ENCODE results near the gene CDH13.

Gene CDH13

GRCh38 chr16:82628711-82629110, 1.9 kb downstream of the CDH13 start:
- no peak for DNase-seq

DNA sequence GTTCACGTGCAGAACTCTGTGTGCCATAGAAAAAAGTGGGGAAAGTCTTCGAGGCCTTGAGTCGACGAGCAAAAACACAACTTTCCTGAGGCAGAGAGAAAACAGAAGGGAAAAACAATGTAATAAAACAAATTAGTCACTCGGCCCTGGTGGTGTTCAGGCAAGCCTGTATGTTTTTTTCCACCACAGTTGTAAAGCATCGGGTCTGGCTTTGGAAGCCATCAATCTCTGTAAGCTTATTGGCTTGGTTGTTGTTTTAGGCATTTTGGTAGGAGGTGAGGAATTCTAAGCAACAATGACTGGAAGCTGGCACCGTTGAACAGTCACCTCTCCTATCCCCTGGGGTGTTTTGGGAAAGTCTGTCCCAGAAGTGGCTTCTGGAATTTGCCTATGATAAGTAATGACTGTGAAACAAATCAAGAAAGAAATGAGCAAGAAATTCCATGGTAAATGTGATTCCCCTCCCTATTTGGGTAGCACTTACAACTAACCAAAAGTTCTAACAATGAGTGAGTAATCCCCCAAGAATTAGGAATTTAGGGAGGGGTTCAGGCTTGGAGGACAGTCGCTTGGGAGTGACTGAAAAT, 2.8 kb downstream of the CDH13 start:
- DNase-seq = no peak

DNA sequence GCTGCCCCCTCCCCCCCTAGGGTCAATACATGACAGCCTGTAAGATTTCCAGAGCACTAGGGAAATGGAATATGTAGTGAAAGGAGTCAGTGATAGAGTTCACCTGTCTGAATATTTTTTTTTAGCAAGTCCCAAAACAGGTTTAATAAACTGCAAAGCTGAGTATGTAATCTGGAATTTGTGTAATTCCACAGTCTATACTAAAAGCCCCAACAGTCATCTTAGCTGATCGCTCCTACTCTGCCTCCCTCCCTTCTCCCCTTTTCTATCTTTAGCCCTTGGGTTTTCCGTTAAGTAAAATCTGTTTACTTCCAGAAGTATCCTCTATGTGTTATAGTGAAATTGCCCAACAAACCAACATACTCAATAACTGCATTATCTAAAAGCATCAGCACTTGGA, 3.5 kb downstream of the CDH13 start:
- DNase-seq = no peak

- DNase-seq = peak in 1 of 3 experiments; percentile 26
These were observed 3.9 kb downstream of the CDH13 start for GRCh38 chr16:82630688-82631087.

DNA sequence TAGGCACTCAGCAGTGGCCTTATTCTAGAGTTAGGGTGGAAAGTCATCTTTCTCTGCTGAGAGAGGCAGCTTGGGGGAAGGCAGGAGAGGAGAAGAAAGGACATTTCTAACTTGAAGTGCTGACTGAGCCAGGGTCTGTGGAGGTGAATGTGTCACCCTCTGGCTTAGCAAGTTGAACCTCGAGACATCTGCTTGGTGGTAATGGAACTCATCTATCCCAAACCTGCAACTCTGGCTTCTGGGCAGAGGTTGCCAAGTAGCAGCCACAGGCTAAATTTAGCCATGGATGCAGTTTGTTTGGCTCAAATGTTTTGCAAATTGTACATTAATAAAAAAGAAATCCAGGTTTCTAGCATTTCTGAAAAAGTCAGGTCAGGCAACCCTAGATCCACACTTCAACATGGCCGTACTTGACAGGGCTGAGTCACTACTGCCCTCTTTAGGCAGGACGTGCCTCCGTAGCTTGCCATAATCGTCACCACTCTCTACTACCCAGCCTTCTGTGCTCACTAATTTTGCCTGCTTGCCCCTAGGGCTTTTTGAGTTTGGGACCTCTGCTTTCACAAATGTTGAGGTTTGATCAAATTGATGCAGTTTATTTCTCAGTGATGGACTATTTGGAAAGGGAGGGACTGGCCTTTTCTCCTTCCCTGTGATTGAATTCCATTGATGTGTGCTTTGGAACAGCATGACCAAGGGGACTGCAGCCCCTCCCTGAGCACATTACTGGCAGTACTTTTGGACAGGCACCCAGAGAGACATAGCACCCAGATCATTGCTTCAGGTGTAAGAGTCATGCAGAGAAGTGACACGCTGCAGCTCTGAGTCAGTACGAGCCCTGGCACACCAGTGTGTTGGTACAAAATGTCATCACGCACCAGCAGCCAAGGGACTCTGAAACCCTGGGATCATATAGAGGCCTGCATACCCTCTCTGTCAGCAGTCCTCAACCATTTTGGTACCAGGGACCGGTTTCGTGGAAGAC, 5.2 kb downstream of the CDH13 start:
- peak in 1 of 3 experiments; percentile 0 for DNase-seq

DNA sequence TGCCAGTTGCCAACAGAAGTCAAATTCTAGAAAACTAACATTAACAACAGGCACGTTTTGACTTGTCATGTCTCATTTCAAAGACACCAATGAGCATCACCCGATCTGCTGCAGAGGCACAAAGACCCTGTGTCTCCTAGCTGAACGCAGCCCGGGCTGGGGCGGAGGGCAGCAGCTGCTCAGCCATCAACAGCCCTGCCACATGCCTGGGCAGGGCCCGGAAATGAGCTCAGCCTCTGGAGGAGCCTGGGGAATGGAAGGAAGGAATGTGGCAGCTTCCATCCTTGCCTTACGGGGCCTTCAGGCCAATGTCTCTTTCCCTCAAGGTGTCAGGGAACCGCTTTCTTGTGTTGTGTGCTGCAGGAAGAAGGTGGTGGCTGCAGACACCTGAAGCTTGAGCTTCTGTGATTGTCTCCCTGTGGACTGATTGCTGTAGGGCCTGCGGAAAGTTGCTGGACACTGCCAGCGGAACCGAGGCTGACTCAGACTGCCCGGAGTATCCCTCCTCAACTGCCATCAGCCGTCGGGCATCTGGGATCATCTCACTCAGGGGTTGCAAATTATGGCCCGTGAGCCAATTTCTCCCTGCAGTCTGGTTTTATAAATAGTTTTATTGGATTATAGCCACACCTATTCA, 7.3 kb downstream of the CDH13 start:
- peak in 2 of 3 experiments; percentile 38 to 50 for DNase-seq

GRCh38 chr16:82634955-82635610, 8.3 kb downstream of the CDH13 start:
- DNase-seq = no peak

DNA sequence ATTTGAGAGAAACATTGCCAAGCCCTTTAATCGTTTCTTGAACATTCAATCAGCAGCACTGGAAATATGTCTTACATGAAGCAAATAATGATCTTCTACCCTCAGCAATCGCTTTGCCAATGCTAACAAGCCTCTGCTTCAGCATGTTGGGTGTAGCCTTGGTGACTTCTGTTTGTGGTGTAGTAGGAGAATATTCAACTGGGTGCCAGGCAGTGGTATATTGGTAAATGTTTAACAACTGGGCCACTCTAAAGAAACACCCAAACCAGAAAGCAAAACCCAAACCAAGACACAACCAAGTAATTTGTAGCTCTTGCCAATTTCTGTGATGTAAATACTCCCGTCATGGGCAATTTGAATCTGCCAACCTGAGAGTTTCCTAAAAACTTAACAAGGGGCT, 9.7 kb downstream of the CDH13 start:
- no peak for DNase-seq

DNA sequence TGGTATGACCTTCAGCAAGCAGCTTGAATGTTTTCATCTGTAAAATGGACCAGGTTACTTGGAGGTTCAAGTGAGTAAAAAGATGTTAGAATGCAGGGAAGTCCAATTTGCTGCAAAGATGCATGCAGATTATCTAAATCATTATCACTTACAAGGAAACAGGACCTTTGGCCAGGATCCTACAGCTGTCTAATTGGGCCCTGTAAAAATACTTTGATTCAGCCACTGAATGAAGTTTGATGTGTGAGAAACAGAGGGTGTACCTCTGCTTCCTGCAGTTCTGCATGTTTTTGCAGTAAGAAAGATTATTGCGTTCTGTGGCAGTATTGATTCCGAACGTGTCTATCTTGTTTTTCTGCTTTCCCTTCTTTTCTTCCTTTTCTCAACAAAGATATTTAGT, 10.2 kb downstream of the CDH13 start:
- DNase-seq = no peak

GRCh38 chr16:82638095-82638798, 11.5 kb downstream of the CDH13 start:
- no peak for DNase-seq

- DNase-seq = no peak
These were observed 12.5 kb downstream of the CDH13 start for GRCh38 chr16:82639263-82639662.

GRCh38 chr16:82639666-82640336, 13.0 kb downstream of the CDH13 start:
- DNase-seq = peak; percentile 7 to 42 (median 7)

DNA sequence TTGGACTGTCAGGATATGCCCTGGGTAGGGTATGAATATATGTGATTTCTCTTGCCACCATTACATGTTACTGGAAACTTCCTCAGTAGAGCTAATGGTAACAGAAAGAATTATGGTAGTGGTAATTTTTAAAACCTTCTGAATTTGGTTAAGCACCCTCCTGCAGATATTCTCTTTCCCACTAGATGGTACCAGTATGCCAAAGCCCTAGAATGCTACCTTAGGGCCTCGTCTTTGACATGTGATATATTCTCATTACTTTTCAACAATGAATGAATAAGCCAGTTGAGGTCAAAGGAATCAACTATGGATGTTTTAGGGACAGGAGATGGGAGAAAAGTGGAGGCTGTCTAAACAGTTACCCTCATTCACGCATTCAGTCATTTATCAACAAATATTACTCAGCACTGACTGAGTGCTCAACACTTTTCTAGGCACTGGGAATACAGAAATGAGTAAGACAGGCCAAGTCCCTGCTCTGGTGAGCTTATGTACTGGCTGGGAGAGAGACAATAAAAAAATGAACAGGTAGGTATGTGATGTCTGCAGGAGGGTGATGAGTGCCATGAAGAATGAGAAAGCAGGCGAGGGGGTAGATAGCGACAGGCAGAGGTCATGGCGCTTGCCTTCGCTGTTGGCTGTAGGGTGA, 14.7 kb downstream of the CDH13 start:
- peak in 1 of 3 experiments; percentile 17 for DNase-seq

DNA sequence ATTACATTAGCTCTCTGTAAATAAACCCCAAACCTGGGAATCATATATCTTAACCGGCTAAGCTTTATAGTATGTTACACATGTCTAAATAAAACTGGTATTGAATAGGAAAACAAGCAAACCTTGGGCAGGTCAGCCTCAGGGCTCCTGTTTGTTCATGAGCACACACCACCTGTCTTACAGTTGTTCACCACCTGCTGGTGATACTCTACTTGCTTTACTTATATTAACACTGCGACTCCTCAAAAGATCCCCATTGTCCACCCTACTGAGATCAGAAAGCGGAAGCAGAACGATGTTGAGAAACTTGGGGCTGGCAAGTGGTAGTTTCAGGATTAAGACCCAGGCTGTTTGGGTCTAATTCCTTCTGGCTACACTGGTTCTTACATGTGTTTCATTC, 16.4 kb downstream of the CDH13 start:
- peak in 2 of 3 experiments; percentile 29 to 55 for DNase-seq

GRCh38 chr16:82643936-82644630, 17.3 kb downstream of the CDH13 start:
- DNase-seq = no peak

DNA sequence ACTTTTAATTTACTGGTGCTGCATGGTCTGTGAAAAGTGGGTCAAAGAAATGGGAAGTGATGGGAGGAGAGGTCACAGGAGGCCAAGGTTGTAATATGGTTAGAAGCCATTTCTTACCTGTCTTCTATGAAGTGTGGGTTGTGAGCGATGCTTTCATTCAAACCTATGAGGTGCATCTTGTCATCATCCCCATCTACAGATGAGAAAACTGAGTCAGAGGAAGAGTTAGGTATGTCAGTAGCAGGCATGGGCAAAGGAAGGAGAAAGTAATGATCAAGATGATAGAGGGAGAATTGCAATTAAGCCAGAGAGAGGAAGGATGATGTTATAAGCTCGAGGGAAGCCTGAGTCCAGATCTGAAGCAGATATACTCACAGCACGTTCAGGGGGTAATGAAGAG, 19.7 kb downstream of the CDH13 start:
- DNase-seq = no peak

GRCh38 chr16:82649766-82650165, 23.0 kb downstream of the CDH13 start:
- no peak for DNase-seq

DNA sequence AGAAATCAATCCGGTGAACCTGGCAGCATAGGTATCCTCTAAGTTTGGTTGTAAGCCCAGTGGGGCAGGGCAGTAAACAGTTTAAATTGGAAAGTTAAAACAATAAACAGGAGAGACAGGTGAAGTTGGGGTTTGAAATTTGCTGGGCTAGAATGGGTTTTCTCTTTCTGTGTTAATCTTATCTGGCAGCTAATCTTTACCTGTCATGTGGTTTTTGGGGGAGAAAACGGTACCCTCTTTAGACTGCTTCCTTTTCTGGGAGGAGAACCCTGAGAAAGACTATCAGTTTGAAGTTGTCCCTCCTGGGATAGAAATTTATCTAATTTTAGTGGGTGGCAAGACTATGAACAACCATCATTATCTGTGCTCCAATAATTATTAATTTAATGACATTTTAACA, 24.0 kb downstream of the CDH13 start:
- DNase-seq = no peak

DNA sequence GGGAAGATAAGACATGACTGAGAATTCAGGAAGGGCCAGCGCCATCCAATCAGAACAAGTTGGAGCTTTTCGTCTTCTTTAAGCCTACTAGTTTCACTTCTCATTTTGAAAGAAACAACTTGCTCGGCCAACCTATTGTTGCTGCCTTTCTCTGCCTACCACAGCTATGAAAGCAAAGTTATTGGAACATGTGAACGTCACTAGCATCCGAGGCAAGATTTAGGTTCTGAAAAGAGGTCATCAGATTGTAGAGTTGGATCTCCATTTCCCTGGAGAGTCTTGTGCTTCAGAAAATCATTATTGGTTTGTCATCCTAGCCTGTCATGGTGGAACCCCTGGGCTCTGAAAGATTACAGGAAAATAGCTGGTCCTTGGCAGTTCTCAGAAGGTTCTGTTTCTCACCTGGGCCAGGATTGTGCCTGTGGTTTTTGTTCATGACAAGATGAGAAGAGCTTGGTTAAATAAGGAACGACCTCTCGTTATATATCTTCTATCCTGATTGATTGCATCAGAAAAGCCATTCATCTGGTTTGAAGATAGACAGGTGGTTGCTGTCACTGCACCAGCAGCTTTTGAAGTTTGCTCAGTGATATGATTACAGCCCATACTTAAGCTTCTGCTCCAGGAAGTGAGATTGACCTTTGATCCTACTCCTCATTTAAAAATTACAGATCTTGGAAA, 25.3 kb downstream of the CDH13 start:
- peak in 2 of 3 experiments; percentile 2 to 36 for DNase-seq

DNA sequence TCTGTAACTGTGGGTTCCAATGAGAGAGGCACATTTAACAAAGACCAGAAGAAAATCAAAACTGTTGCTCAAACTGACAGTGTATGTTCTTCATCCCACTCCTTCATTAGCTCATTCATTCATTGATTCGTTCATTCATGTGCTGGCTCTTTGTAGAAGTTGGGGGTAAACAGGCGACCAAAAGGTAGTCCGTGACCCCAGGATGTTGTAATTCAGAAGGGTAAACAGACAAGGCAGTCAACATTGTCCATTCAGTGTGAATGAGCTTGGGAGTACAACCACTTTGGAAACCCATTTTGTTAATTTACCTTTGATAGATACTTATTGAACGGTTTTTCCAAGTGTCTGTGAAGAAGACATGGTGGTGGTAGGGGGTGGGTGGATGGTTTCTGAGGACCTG, 26.1 kb downstream of the CDH13 start:
- DNase-seq = no peak

All from NCI-H1417 (cell line).